ENCODE data around the gene HAUS8.

- no peak for TF ChIP-seq CTCF (IDR thresholded peaks at IDR 0.05)
- no peak for TF ChIP-seq POLR2A (IDR thresholded peaks at IDR 0.05)
Observed at GRCh38 chr19:17105556-17105955, 30.3 kb upstream of the HAUS8 start.
